Effector memory CD8-positive, alpha-beta T cell (primary cell): Measurements from ENCODE around the gene HTR2C.
"Not testable (repeated sequence)": the region's sequence is repeated elsewhere in the genome, so short reads cannot be mapped to it uniquely, and the experiment has no call there.

Source experiments
- ATAC-seq: fragments of 150-1000 bp; cut with Tn5 transposase; replicated peaks from 2 replicates; pipeline ENCODE4 v1.10.0; 2021; ENCODE audit warnings: mild to moderate bottlenecking, moderate library complexity
- DNase-seq, 3 experiments: peaks; one replicate each; pipeline ENCODE4 v3.0.0; 2021
- H3K27ac Mint-ChIP-seq, 2 donors: one replicate each; pipeline ENCODE4 v1.8.0; 2022; ENCODE audit warnings: mild to moderate bottlenecking in 2 of 2, mixed read lengths in 2 of 2, moderate library complexity in 2 of 2
- H3K27me3 Mint-ChIP-seq, 2 donors: one replicate each; pipeline ENCODE4 v1.8.0; 2022; ENCODE audit warnings: mixed read lengths in 2 of 2
- H3K36me3 Mint-ChIP-seq: one replicate; pipeline ENCODE4 v1.8.0; 2022; ENCODE audit warnings: mild to moderate bottlenecking, moderate library complexity, mixed read lengths; ENCODE audit not compliant: insufficient read depth
- H3K4me1 Mint-ChIP-seq, 2 donors: one replicate each; pipeline ENCODE4 v1.8.0; 2022; ENCODE audit warnings: low read depth in 2 of 2, mixed read lengths in 2 of 2
- H3K4me3 Mint-ChIP-seq, 2 donors: one replicate each; pipeline ENCODE4 v1.8.0; 2022; ENCODE audit warnings: mild to moderate bottlenecking in 2 of 2, mixed read lengths in 2 of 2, moderate library complexity in 2 of 2
- H3K9me3 Mint-ChIP-seq, 2 donors: one replicate each; pipeline ENCODE4 v1.8.0; 2022; ENCODE audit warnings: mixed read lengths in 2 of 2
- total RNA-seq, 9 experiments: gene quantifications; one replicate each; lab custom pipeline; 2026; lab: John Stamatoyannopoulos, UW

Gene HTR2C
- 0 to 0.32 (median 0) reads per million in 9 experiments for total RNA-seq

DNA sequence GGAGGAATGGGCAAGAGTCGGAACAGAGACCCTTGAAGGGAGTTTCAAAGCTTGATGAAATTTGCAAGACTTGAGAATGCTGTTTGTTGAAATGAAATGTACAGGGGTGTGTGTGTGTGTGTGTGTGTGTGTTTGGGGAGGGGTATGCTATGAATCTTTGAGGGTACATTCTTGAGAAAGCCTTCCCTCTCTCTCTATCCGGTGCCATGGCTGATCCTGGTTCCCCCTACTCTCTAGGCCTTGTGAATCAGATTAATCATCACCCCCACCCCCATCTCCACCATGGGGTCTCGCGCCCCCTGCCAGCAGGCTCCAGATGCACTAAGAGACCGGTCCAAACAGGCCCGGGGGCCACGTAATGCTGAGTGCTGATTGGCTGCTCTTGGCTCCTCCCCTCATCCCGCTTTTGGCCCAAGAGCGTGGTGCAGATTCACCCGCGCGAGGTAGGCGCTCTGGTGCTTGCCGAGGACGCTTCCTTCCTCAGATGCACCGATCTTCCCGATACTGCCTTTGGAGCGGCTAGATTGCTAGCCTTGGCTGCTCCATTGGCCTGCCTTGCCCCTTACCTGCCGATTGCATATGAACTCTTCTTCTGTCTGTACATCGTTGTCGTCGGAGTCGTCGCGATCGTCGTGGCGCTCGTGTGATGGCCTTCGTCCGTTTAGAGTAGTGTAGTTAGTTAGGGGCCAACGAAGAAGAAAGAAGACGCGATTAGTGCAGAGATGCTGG, at the start of gene HTR2C:
TSS of gene HTR2C (plus strand) at position 441 of the 729 bp plus-strand sequence. CDS start 142,851 bp downstream, outside the sequence.
- Mint-ChIP-seq H3K27me3 (peaks cover 0 to 9% of the 10 kb centered on the region in 2 donors), H3K27ac (no peak within 1 kb of the TSS), H3K9me3 (peaks cover 0 to 6% of the 10 kb centered on the region in 2 donors), H3K36me3 (no peaks in the 10 kb centered on the region), H3K4me3 (no peak within 1 kb of the TSS), H3K4me1 (no peaks in the 10 kb centered on the region)
- DNase-seq: no peak
- no peak for ATAC-seq

DNA sequence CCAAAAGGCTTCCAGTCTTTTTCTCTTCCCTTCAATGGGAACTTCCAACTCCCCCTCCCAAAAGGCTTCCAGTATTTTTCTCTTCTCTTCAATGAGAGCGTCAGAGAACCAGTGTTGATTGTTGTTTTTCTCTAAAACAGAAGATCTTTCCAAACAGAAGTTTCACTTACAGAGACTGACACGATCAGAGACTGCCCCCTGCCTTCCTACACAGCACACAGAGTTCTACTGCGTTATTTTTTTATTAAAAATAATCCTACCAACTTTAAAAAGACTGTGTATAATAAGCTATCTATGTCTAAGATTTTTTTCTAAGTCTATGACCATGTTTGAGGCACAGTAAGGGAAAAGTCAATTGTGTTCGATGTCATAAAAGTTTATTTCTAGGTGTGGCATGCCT, 3.5 kb upstream of the HTR2C start:
- H3K9me3 Mint-ChIP-seq: peaks cover 0 to 6% of the 10 kb centered on the region in 2 donors
- no peak for ATAC-seq
- DNase-seq: no peak
- no peaks in the 10 kb centered on the region for H3K36me3 Mint-ChIP-seq
- peaks cover 0 to 9% of the 10 kb centered on the region in 2 donors for H3K27me3 Mint-ChIP-seq
- H3K4me1 Mint-ChIP-seq: no peaks in the 10 kb centered on the region
- H3K4me3 Mint-ChIP-seq: no peak overlapping the region
- H3K27ac Mint-ChIP-seq: no peak overlapping the region

DNA sequence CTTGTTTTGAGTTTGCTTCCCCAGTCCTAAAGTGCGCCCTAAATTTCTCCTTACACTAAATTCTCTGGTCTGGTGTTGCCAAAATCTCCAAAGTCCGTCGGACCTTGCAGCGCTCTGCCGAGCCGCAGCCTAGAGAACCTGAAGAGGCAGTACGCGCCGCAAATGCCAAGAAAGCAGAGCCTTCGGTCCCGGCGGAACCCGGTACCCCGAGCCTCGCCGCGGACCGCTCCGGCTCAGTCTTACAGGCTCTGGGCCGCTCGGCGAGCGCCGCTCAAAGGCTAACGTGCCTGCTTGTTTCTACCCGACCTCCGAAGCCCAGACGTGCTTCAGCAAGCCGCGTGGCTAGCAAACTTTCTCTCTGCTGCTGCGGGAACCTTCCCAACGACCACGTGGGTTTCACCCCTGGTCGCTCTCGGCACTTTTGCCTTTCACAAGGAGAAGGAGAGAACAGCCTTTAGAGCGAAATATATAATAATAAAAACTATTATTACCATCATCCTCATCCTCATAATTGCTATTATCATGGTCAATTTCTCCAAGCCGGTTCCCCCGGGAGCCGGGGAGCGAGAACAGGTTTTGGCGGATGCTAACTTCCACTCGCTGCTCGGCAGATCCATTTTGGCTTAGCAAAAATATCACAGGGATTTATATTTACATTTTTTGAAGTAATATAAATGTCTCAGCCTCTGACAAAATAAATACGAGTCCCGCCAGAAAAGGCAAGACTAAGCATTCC, 2.2 kb upstream of the HTR2C start:
- ATAC-seq: no peak
- peaks cover 0 to 6% of the 10 kb centered on the region in 2 donors for H3K9me3 Mint-ChIP-seq
- H3K27me3 Mint-ChIP-seq: peaks cover 0 to 9% of the 10 kb centered on the region in 2 donors
- no peak overlapping the region for H3K27ac Mint-ChIP-seq
- H3K4me1 Mint-ChIP-seq: no peaks in the 10 kb centered on the region
- H3K36me3 Mint-ChIP-seq: no peaks in the 10 kb centered on the region
- no peak overlapping the region for H3K4me3 Mint-ChIP-seq
- no peak for DNase-seq

DNA sequence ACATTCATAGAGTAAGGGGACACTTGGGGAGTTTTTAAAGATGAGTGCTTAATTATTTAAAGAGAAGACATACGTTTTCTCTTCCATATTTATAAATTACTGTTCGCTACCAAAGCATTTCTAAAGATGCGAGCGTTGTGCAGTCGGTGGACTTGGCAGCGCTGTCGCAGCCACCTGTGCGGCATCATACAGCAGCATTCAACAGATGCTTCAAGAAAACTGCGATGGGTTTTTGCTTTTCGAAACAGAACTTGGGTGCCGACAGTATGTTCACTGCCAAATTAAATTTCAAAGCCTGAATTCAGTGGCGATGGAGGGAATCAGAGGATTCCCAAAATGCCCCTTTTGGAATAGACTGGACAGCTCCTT, 1.6 kb upstream of the HTR2C start:
- Mint-ChIP-seq H3K4me1 (no peaks in the 10 kb centered on the region), H3K27ac (no peak overlapping the region), H3K27me3 (peaks cover 0 to 9% of the 10 kb centered on the region in 2 donors), H3K4me3 (no peak overlapping the region), H3K9me3 (peaks cover 0 to 6% of the 10 kb centered on the region in 2 donors), H3K36me3 (no peaks in the 10 kb centered on the region)
- no peak for ATAC-seq
- DNase-seq: no peak

DNA sequence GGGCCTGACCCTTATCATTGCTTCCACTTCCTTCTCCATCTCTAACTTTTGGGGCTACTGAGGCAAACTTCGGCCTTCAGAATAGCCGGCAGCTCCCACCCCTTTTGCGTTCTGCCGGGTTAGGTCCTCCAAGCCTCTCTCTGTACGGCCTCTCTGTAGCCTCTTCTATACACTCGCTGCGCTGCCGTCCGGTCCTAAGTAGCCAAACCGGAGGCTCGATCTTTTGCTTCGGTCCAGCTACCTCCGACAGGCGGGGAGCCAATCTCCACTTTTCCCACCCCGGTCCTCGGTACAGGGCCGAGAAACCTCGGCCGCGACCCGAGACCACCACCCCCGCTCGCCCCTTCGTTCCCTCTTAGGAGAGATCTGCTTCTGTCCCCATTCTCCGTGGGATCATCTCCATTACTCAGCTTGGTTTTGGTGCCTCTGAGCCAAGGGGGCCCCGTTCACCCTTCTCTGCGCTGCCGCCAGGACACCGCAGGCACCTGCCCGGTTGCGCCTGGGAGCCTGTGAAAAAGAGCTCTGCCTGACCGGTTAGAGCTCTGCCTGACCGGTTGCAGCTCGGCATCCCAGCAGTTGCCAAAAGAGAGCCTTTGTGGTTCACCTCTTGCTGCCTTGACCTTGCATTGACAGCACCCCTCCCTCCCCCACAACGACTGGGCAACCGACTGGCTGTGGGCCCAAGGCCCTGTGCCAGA, 1.0 kb upstream of the HTR2C start:
- Mint-ChIP-seq H3K27me3 (peaks cover 0 to 9% of the 10 kb centered on the region in 2 donors), H3K27ac (no peak overlapping the region), H3K9me3 (peaks cover 0 to 6% of the 10 kb centered on the region in 2 donors), H3K4me1 (no peaks in the 10 kb centered on the region), H3K4me3 (no peak overlapping the region), H3K36me3 (no peaks in the 10 kb centered on the region)
- DNase-seq: no peak
- ATAC-seq: no peak

DNA sequence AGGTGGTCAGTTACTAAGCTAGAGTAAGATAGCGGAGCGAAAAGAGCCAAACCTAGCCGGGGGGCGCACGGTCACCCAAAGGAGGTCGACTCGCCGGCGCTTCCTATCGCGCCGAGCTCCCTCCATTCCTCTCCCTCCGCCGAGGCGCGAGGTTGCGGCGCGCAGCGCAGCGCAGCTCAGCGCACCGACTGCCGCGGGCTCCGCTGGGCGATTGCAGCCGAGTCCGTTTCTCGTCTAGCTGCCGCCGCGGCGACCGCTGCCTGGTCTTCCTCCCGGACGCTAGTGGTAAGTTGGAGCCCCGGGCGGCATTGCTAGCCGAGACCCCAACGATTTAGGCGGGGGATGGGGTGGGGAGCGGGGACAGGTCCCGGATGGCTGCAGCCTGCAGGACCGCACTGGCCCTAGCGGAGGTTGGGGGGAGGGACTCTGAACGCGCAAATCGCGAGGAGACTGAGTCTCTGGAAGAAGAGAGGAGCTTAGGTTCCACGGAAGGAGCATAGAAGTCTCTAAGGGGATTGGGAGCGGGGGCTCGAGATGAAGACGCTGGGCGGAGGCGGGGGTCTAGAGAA, 573 bp downstream of the HTR2C start:
- Mint-ChIP-seq H3K27me3 (peaks cover 0 to 9% of the 10 kb centered on the region in 2 donors), H3K27ac (no peak overlapping the region), H3K9me3 (peaks cover 0 to 6% of the 10 kb centered on the region in 2 donors), H3K4me1 (no peaks in the 10 kb centered on the region), H3K36me3 (no peaks in the 10 kb centered on the region), H3K4me3 (no peak overlapping the region)
- DNase-seq (no peak), ATAC-seq (no peak)

DNA sequence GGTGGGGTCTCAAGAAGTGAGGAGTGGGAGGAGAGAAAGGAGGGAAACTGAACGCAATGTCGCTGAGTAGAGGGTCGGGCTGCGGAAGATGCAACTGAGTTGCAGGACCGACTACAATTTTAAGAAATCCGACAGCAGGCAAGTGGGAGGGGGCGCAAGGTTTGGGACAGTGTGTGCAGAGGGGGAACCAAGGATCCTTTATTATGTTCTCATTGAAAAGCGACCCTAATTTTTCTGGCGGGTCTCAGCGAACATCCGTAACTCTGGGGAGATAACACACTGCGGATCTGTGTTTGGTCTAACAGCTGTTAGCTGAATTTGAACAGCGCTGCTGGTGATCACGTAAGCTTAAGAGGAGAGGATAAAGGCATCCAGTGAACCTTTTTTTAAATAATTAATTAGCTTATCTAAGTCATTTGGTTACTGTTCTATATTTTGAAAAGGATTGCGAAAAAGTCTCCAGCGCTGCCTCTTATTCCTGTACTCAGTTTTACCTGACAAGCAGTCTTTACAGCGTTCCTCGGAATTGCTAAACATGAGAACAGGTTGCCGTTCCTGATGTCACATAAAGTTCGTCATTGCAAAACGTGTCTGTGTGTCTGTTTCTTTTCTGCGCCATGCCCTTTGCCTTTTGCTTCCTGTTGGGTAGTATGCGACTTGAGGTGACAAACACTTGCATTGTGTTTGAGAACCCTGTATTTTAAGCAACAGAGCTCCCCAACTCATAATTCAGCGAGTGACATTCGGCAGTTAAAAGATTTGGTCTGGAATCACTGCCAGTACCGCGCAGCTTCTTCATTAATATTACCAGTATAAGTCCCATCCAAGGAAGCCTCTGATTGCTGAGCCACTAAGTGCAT, 1.3 kb downstream of the HTR2C start:
- H3K27ac Mint-ChIP-seq: no peak overlapping the region
- DNase-seq: no peak
- H3K36me3 Mint-ChIP-seq: no peaks in the 10 kb centered on the region
- peaks cover 0 to 9% of the 10 kb centered on the region in 2 donors for H3K27me3 Mint-ChIP-seq
- no peaks in the 10 kb centered on the region for H3K4me1 Mint-ChIP-seq
- H3K4me3 Mint-ChIP-seq: no peak overlapping the region
- H3K9me3 Mint-ChIP-seq: peaks cover 0 to 6% of the 10 kb centered on the region in 2 donors
- no peak for ATAC-seq

DNA sequence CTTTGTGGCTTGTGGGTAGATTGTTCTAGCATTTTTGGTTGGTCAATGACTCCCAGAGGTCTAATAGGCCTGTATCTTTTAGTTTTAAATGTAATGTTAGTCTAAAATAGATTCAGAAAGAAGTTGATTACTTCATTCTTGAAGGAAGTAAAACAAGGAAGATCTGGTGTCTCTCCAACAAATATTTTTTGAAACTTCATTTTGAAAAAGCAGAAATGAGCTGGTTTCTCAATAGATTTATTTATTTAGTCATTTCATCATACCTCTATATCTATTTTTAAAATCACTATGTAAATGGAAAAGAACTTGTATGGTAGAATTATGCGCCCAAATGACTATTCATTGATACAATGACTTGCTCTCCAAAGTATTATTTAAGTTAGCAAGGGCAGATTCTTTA, 7.2 kb downstream of the HTR2C start:
- H3K4me3 Mint-ChIP-seq: no peak overlapping the region
- H3K9me3 Mint-ChIP-seq: peaks cover 0 to 2% of the 10 kb centered on the region in 2 donors
- H3K27me3 Mint-ChIP-seq: no peaks in the 10 kb centered on the region
- DNase-seq (no peak), ATAC-seq (no peak)
- no peaks in the 10 kb centered on the region for H3K36me3 Mint-ChIP-seq
- H3K4me1 Mint-ChIP-seq: no peaks in the 10 kb centered on the region
- no peak overlapping the region for H3K27ac Mint-ChIP-seq

DNA sequence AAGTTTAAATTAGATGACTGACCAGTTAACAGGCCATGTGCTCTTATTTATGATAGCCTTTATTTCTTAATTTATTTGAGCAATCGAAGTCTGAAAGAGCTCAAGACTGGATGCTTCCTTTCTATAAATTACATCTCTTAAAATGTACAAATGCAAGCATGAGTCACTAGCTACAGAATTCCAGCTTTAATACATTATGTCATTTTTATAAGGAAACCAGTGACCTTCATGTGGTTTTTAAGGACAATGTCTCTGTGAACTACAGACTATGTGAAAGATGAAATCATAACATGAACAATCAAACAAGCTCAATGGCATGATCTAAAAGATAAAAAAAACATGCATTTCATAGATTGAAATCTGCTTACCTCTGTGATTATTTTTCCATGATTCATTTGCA, 15.4 kb downstream of the HTR2C start:
- H3K27me3 Mint-ChIP-seq: no peaks in the 10 kb centered on the region
- H3K9me3 Mint-ChIP-seq: peaks cover 2 to 11% of the 10 kb centered on the region in 2 donors
- H3K4me1 Mint-ChIP-seq: no peaks in the 10 kb centered on the region
- H3K36me3 Mint-ChIP-seq: no peaks in the 10 kb centered on the region
- ATAC-seq (no peak), DNase-seq (no peak)
- no peak overlapping the region for H3K27ac Mint-ChIP-seq
- no peak overlapping the region for H3K4me3 Mint-ChIP-seq

DNA sequence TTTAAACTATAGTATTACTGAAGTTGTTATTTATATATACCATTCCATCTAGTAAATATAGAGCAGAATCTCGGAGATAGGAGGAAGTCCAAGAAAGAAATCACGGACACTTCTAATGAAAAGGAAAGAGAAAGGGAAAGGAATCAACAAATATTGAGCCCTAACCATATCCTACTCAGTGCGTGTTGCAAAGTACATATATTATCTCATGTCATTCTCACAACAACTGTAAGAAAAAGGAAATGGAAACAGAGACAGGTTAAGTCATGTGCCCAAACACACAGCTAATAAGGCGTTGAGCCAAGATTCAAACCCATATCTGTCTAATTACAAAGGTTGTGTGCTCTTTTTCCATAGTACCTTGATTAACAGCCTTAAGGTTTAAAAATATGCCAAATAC, 16.0 kb downstream of the HTR2C start:
- Mint-ChIP-seq H3K27me3 (no peaks in the 10 kb centered on the region), H3K9me3 (peaks cover 2 to 11% of the 10 kb centered on the region in 2 donors), H3K4me1 (no peaks in the 10 kb centered on the region), H3K36me3 (no peaks in the 10 kb centered on the region), H3K27ac (no peak overlapping the region), H3K4me3 (no peak overlapping the region)
- ATAC-seq (no peak), DNase-seq (no peak)

DNA sequence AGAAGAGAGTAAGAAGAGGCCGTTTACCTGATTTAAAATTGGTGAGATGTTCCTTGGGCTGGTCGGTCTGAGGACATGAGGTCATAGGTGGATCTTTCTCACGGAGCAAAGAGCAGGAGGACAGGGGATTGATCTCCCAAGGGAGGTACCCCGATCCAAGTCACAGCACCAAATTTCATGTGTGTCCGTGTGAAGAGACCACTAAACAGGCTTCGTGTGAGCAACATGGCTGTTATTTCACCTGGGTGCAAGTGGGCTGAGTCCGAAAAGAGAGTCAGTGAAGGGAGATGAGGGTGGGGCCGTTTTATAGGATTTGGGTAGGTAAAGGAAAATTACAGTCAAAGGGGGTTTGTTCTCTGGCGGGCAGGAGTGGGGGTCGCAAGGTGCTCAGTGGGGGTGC, 22.7 kb downstream of the HTR2C start:
- H3K4me1 Mint-ChIP-seq, ATAC-seq, DNase-seq, H3K36me3 Mint-ChIP-seq, H3K27me3 Mint-ChIP-seq, H3K27ac Mint-ChIP-seq, H3K4me3 Mint-ChIP-seq: not testable (repeated sequence)
- H3K9me3 Mint-ChIP-seq: peaks cover 2 to 18% of the 10 kb centered on the region in 2 donors

DNA sequence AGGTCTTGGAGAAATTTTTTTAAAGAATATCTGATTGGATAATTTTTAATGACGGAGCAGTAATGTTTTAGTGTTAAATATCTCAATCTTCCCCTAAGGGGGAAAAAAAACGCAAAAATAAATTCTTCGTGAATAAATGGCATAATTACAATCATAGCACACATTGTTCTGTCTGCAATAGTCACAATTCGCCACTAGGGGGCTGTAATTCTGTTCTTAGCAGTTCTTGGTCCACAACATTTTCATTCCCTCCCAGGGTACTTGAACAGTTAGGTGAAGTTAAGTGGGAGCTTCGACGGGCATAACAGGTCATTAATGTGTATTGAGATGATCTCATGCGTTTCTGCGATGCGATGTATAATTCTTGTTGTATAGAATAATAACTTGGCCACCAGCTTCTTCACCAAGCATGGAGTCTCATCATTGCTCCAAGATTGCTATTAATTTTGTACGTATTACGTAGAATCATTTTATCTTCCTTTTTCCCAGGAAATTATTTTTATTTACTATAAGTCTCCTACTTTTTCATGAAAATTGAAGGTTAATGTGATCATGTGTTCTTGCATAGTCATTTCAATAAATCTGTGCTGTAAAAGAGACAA, 27.2 kb downstream of the HTR2C start:
- no peaks in the 10 kb centered on the region for H3K4me1 Mint-ChIP-seq
- H3K27me3 Mint-ChIP-seq: no peaks in the 10 kb centered on the region
- peaks cover 0 to 6% of the 10 kb centered on the region in 2 donors for H3K9me3 Mint-ChIP-seq
- H3K4me3 Mint-ChIP-seq: no peak overlapping the region
- ATAC-seq: no peak
- no peak overlapping the region for H3K27ac Mint-ChIP-seq
- H3K36me3 Mint-ChIP-seq: no peaks in the 10 kb centered on the region
- no peak for DNase-seq
